ENCODE results near the gene C10orf90.

The C10orf90 gene

GRCh38 chr10:126568809-126569385, 101.6 kb downstream of the C10orf90 start (continued):
- TF ChIP-seq, protein P1, sequence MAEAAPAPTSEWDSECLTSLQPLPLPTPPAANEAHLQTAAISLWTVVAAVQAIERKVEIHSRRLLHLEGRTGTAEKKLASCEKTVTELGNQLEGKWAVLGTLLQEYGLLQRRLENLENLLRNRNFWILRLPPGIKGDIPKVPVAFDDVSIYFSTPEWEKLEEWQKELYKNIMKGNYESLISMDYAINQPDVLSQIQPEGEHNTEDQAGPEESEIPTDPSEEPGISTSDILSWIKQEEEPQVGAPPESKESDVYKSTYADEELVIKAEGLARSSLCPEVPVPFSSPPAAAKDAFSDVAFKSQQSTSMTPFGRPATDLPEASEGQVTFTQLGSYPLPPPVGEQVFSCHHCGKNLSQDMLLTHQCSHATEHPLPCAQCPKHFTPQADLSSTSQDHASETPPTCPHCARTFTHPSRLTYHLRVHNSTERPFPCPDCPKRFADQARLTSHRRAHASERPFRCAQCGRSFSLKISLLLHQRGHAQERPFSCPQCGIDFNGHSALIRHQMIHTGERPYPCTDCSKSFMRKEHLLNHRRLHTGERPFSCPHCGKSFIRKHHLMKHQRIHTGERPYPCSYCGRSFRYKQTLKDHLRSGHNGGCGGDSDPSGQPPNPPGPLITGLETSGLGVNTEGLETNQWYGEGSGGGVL (tag by site-specific recombination; IDR thresholded peaks at IDR 0.05): peak; percentile 45
- TF ChIP-seq ZIC2 (tag by site-specific recombination; IDR thresholded peaks at IDR 0.05): peak; percentile 58
- TF ChIP-seq HOXA7 (CRISPR knock-in tag; IDR thresholded peaks at IDR 0.05; ENCODE audit: borderline replicate concordance): no peak
- TF ChIP-seq SCRT2 (tag by site-specific recombination; IDR thresholded peaks at IDR 0.05): no peak
- TF ChIP-seq, protein P2, sequence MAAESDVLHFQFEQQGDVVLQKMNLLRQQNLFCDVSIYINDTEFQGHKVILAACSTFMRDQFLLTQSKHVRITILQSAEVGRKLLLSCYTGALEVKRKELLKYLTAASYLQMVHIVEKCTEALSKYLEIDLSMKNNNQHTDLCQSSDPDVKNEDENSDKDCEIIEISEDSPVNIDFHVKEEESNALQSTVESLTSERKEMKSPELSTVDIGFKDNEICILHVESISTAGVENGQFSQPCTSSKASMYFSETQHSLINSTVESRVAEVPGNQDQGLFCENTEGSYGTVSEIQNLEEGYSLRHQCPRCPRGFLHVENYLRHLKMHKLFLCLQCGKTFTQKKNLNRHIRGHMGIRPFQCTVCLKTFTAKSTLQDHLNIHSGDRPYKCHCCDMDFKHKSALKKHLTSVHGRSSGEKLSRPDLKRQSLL (tag by site-specific recombination; IDR thresholded peaks at IDR 0.05): no peak
- TF ChIP-seq, protein P3, sequence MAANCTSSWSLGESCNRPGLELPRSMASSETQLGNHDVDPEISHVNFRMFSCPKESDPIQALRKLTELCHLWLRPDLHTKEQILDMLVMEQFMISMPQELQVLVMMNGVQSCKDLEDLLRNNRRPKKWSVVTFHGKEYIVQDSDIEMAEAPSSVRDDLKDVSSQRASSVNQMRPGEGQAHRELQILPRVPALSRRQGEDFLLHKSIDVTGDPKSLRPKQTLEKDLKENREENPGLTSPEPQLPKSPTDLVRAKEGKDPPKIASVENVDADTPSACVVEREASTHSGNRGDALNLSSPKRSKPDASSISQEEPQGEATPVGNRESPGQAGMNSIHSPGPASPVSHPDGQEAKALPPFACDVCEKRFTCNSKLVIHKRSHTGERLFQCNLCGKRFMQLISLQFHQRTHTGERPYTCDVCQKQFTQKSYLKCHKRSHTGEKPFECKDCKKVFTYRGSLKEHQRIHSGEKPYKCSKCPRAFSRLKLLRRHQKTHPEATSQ (tag by site-specific recombination; IDR thresholded peaks at IDR 0.05): no peak

DNA sequence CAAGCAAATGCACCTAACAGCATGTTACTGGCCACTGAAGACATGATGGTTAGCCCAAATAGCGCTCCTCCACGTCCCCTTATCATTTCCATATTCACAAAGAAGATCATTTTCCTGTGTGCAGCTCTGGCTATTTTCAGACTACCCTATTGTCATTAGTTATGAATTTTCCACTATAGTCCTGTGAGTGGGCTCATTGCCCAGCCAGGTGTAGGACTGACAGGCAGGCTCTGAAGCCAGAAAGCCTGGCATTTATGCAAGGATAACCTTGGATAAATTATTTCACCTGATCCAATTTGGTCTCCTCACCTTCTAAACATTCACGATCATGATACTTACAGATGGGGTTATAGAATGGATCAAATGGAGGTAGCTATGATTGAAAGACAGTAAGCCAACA, 104.6 kb downstream of the C10orf90 start:
- H3K27ac ChIP-seq (ENCODE audit: extremely low read depth, low read depth, low read length): no peak overlapping the region
- CTCF ChIA-PET: interaction anchor here (0.7 kb wide), 1 partner anchor 25 kb away, joined by 3 read pairs; no protein-coding TSS in a partner anchor
- POLR2A ChIA-PET: no interaction called here
- no peaks in the 10 kb centered on the region for H3K9me3 ChIP-seq (ENCODE audit: control insufficient read depth, insufficient read depth, low read depth, low read length)
- TF ChIP-seq ZNF426 (tag by site-specific recombination; IDR thresholded peaks at IDR 0.05) (no peak), FEZF1 (tag by site-specific recombination; IDR thresholded peaks at IDR 0.05) (no peak), ZNF560 (tag by site-specific recombination; IDR thresholded peaks at IDR 0.05; ENCODE audit: borderline replicate concordance) (no peak), PRDM2 (tag by site-specific recombination; IDR thresholded peaks at IDR 0.05; ENCODE audit: borderline replicate concordance) (no peak), ZNF274 (IDR thresholded peaks at IDR 0.05; ENCODE audit: low read length) (no peak), ZNF274 (tag by site-specific recombination; IDR thresholded peaks at IDR 0.05; ENCODE audit: borderline replicate concordance) (no peak), ZNF701 (tag by site-specific recombination; IDR thresholded peaks at IDR 0.05) (no peak), ZNF19 (tag by site-specific recombination; IDR thresholded peaks at IDR 0.05; ENCODE audit: low read depth) (no peak), ZNF571 (tag by site-specific recombination; IDR thresholded peaks at IDR 0.05) (no peak), ZNF16 (tag by site-specific recombination; IDR thresholded peaks at IDR 0.05; ENCODE audit: low read depth) (no peak), OVOL3 (tag by site-specific recombination; IDR thresholded peaks at IDR 0.05) (no peak), ZNF558 (tag by site-specific recombination; IDR thresholded peaks at IDR 0.05) (no peak), OSR2 (tag by site-specific recombination; IDR thresholded peaks at IDR 0.05) (no peak), ZNF335 (tag by site-specific recombination; conservative IDR thresholded peaks at IDR 0.05) (no peak), ZNF561 (tag by site-specific recombination; IDR thresholded peaks at IDR 0.05; ENCODE audit: borderline replicate concordance) (no peak)
- TF ChIP-seq, protein P4, sequence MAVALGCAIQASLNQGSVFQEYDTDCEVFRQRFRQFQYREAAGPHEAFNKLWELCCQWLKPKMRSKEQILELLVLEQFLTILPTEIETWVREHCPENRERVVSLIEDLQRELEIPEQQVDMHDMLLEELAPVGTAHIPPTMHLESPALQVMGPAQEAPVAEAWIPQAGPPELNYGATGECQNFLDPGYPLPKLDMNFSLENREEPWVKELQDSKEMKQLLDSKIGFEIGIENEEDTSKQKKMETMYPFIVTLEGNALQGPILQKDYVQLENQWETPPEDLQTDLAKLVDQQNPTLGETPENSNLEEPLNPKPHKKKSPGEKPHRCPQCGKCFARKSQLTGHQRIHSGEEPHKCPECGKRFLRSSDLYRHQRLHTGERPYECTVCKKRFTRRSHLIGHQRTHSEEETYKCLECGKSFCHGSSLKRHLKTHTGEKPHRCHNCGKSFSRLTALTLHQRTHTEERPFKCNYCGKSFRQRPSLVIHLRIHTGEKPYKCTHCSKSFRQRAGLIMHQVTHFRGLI (tag by site-specific recombination; IDR thresholded peaks at IDR 0.05): no peak
- TF ChIP-seq, protein P5, sequence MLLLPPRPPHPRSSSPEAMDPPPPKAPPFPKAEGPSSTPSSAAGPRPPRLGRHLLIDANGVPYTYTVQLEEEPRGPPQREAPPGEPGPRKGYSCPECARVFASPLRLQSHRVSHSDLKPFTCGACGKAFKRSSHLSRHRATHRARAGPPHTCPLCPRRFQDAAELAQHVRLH (tag by site-specific recombination; IDR thresholded peaks at IDR 0.05): no peak
- peaks cover 11% of the 10 kb centered on the region for H3K4me1 ChIP-seq (ENCODE audit: control insufficient read depth, insufficient read depth, low read length)
- H3K36me3 ChIP-seq (ENCODE audit: control insufficient read depth in 2 of 2, insufficient read depth in 1 of 2, low read length in 2 of 2): no peaks in the 10 kb centered on the region
- H3K4me3 ChIP-seq (ENCODE audit: low read depth, low read length): no peak overlapping the region

All from HEK293 (cell line).